Type B pancreatic cell (in vitro differentiated cells): ENCODE measurements around the gene SORCS1. TPM values are rescaled to one million over a fixed set of nuclear protein-coding genes. Genes with fewer than 3 reads are reported as not detected.
"Not testable (repeated sequence)": the region's sequence is repeated elsewhere in the genome, so short reads cannot be mapped to it uniquely, and the experiment has no call there.

ENCODE experiments used
- DNase-seq: peaks from one replicate; pipeline ENCODE4 v3.0.0; 2021; ENCODE audit warnings: mixed read lengths; ENCODE audit not compliant: unreplicated experiment; ENCODE audit errors: extremely low spot score
- H3K27ac Mint-ChIP-seq: 2 replicates; pipeline ENCODE4 v1.8.0; 2021; ENCODE audit warnings: mild to moderate bottlenecking, mixed read lengths
- H3K27me3 Mint-ChIP-seq: 2 replicates; pipeline ENCODE4 v1.8.0; 2021; ENCODE audit warnings: mixed read lengths
- H3K36me3 Mint-ChIP-seq: 2 replicates; pipeline ENCODE4 v1.8.0; 2021; ENCODE audit warnings: mixed read lengths
- H3K4me1 Mint-ChIP-seq: one replicate; pipeline ENCODE4 v1.8.0; 2021; ENCODE audit warnings: mixed read lengths; ENCODE audit not compliant: unreplicated experiment
- H3K4me3 Mint-ChIP-seq: 2 replicates; pipeline ENCODE4 v1.8.0; 2021; ENCODE audit warnings: mild to moderate bottlenecking, mixed read lengths
- H3K9me3 Mint-ChIP-seq: 2 replicates; pipeline ENCODE4 v1.8.0; 2021; ENCODE audit warnings: mixed read lengths
- total RNA-seq: library from RNA; stranded (reverse); gene quantifications from 2 replicates; pipeline ENCODE4 v1.2.1, GENCODE V29; 2021; ENCODE audit warnings: low replicate concordance
- TF ChIP-seq, protein P1 (sequence below): fragments of 200-600 bp; sonication (generic); conservative IDR thresholded peaks from 2 replicates; pipeline ENCODE4 v1.5.0; 2021; ENCODE audit warnings: antibody characterized with exemption, mild to moderate bottlenecking

The SORCS1 gene
- total RNA-seq, 1 donor from 2014 or later: 5.4 TPM

- Mint-ChIP-seq H3K27ac (no peak overlapping the region), H3K4me1 (peaks cover 32% of the 10 kb centered on the region), H3K4me3 (no peak overlapping the region), H3K27me3 (peaks cover 6% of the 10 kb centered on the region), H3K9me3 (no peaks in the 10 kb centered on the region), H3K36me3 (no peaks in the 10 kb centered on the region)
- DNase-seq: no peak
- TF ChIP-seq, protein P1, sequence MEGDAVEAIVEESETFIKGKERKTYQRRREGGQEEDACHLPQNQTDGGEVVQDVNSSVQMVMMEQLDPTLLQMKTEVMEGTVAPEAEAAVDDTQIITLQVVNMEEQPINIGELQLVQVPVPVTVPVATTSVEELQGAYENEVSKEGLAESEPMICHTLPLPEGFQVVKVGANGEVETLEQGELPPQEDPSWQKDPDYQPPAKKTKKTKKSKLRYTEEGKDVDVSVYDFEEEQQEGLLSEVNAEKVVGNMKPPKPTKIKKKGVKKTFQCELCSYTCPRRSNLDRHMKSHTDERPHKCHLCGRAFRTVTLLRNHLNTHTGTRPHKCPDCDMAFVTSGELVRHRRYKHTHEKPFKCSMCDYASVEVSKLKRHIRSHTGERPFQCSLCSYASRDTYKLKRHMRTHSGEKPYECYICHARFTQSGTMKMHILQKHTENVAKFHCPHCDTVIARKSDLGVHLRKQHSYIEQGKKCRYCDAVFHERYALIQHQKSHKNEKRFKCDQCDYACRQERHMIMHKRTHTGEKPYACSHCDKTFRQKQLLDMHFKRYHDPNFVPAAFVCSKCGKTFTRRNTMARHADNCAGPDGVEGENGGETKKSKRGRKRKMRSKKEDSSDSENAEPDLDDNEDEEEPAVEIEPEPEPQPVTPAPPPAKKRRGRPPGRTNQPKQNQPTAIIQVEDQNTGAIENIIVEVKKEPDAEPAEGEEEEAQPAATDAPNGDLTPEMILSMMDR: no peak
Measured at GRCh38 chr10:107028236-107028635, 136.3 kb downstream of the SORCS1 start.

DNA sequence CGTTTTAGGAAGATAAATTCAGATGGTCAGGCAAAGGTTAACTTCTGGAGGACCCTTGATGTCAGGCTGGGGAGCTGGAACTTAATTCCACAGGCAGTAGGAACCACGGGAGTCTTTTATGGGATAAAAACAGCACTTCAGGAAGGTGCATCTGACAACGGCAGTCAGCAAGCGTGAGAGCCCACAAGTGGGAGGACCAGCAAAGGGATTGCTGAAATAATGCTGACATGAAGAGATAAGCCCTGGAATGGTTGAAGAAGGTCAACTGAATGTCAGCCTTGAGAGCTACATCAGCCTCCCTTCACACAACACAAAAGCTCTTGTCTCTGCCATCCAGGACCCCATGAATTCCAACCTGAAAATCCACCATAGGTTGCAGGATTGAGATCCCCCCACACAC lies 138.8 kb downstream of the SORCS1 start:
- Mint-ChIP-seq H3K4me3 (no peak overlapping the region), H3K36me3 (no peaks in the 10 kb centered on the region), H3K9me3 (no peaks in the 10 kb centered on the region), H3K27ac (no peak overlapping the region), H3K4me1 (peaks cover 16% of the 10 kb centered on the region), H3K27me3 (peaks cover 4% of the 10 kb centered on the region)
- TF ChIP-seq, protein P1: no peak
- DNase-seq: no peak

DNA sequence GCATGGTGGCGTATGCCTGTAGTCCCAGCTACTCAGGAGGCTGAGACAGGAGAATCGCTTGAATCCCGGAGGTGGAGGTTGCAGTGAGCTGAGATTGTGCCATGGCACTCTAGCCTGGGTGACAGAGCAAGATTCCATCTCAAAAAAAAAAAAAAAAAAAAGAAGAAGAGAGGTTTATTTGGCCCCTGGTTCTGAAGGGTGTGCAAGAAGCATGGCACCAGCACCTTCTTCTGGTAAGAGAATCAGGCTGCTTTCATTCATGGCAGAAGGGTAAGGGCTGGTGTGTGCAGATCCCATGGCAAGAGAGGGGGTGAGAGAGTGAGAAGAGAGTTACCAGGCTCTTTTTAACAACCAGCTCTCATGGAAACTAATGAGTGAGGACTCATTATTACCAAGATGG lies 140.5 kb downstream of the SORCS1 start:
- H3K27ac Mint-ChIP-seq, H3K9me3 Mint-ChIP-seq, H3K27me3 Mint-ChIP-seq, DNase-seq, H3K4me3 Mint-ChIP-seq, H3K36me3 Mint-ChIP-seq: not testable (repeated sequence)
- H3K4me1 Mint-ChIP-seq: peaks cover 22% of the 10 kb centered on the region

DNA sequence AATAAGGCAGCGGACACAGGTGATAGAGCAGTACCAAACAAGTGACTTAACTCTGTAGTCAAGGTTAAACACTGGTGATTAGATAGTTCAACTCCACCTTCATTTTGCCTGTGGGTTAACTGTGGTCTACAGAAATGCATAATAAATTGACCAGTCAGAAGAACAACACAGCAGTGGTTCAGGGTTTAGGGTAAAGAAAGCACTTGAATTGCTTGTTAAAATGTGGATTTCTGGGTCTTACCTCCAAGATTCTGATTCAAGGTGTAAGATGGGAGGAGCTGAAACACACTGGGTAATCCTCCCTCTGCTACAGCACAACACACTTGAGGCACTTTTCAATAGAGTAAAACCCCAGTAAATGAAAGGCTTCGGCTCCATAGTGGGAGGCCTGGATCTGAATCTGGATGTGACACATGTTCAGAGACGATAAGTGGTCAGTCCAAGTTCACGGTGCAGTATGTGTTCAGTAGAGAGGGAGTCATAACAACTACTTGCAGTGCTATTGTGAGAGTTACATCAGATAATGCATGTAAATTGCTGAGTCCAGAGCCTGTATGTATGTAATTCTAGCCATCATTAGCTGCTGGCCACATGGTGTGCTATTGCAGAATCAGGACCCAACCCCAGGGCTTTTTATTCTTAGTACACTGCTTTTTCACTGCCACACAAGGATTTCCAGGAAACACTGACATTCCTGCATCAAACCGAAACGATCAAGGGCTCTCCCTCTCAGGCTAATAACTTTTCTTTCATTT lies 141.7 kb downstream of the SORCS1 start:
- no peaks in the 10 kb centered on the region for H3K9me3 Mint-ChIP-seq
- DNase-seq: no peak
- peaks cover 22% of the 10 kb centered on the region for H3K4me1 Mint-ChIP-seq
- H3K27me3 Mint-ChIP-seq: peaks cover 4% of the 10 kb centered on the region
- no peak overlapping the region for H3K27ac Mint-ChIP-seq
- H3K4me3 Mint-ChIP-seq: no peak overlapping the region
- H3K36me3 Mint-ChIP-seq: no peaks in the 10 kb centered on the region
- TF ChIP-seq, protein P1: no peak

- no peak for DNase-seq
- H3K36me3 Mint-ChIP-seq: no peaks in the 10 kb centered on the region
- H3K9me3 Mint-ChIP-seq: peaks cover 5% of the 10 kb centered on the region
- H3K4me3 Mint-ChIP-seq: no peak overlapping the region
- peaks cover 13% of the 10 kb centered on the region for H3K4me1 Mint-ChIP-seq
- H3K27ac Mint-ChIP-seq: no peak overlapping the region
- H3K27me3 Mint-ChIP-seq: no peaks in the 10 kb centered on the region
- TF ChIP-seq, protein P1: no peak
Measured at GRCh38 chr10:107019154-107019553, 145.4 kb downstream of the SORCS1 start.

DNA sequence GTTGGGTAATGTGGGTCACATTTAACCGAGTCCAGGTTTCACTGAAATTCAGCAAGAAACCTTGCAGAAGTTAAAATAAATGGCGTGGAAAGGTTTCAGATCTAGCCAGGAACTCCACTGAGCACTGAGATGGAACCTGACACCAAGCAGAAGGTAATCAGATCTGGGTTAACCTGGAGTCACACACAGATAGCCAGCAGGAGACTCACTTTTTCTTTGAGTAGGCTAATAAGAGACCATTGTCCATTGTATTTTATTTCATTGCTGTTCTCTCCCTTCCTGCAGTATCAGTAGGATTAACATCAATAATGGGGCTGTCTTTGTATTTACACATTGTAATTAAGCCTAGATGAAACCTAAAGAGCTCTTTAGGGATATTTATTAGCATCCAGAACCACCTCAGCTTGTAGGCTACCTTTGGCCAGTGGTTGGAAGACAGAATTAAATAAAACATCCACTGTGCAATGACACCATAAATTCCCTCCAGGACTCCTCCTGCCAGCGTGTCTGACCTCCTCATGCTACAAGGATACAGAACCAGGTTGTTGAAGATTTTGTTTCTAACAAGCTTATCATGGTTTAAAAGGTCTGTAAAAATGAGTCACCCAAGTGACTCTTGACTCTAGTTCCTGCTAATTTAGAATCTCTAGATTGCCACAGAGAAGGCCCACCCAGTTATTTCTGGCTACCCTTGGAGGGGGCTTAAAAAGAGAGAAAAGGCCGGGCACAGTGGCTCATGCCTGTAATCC lies 151.1 kb downstream of the SORCS1 start:
- no peak overlapping the region for H3K4me3 Mint-ChIP-seq
- DNase-seq: no peak
- peaks cover 5% of the 10 kb centered on the region for H3K9me3 Mint-ChIP-seq
- TF ChIP-seq, protein P1: no peak
- peaks cover 11% of the 10 kb centered on the region for H3K4me1 Mint-ChIP-seq
- H3K27ac Mint-ChIP-seq: no peak overlapping the region
- H3K27me3 Mint-ChIP-seq: no peaks in the 10 kb centered on the region
- no peaks in the 10 kb centered on the region for H3K36me3 Mint-ChIP-seq
